Activated CD4-positive, alpha-beta T cell treated with anti-CD3 and anti-CD28 coated beads for 48 hours (primary cell): ENCODE measurements around the gene TLX3.
A peak's percentile ranks its signal among the peaks of the same experiment; 100 is the strongest.

Experiments
- DNase-seq: peaks from one replicate; pipeline ENCODE4 v3.0.0-alpha.2; 2020

Gene TLX3

GRCh38 chr5:171306781-171307591 lies 2.1 kb upstream of the TLX3 start:
- no peak for DNase-seq

GRCh38 chr5:171307789-171308452 lies 1.1 kb upstream of the TLX3 start:
- DNase-seq: no peak

DNA sequence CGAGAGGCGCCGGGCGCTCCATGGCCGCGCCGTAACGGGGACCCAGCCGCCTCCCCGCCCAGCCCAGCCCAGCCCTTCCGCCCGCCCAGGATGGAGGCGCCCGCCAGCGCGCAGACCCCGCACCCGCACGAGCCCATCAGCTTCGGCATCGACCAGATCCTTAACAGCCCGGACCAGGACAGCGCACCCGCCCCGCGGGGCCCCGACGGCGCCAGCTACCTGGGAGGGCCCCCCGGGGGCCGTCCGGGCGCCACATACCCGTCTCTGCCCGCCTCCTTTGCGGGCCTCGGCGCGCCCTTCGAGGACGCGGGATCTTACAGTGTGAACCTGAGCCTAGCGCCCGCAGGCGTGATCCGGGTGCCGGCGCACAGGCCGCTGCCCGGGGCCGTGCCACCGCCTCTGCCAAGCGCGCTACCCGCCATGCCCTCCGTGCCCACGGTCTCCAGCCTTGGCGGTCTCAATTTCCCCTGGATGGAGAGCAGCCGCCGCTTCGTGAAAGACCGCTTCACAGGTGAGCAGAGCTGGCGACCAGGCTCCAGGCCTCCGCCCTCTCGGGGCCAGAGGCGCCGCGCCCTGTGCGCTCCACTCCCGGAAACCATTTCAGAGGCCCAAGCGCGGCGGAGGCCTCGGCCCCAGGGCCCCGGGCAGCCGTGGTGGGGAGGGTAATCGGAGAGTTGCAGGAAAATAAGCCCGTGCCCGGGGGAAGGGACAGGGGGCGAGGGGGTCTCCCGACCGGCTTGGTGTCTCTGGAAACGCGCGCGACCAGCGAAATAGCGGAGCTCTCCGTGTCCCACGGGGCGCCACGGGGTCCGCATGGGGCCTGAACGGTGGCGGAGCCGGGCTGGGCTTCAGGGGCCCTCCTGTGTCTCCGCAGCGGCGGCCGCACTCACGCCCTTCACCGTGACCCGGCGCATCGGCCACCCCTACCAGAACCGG lies 496 bp downstream of the TLX3 start:
- DNase-seq: no peak

DNA sequence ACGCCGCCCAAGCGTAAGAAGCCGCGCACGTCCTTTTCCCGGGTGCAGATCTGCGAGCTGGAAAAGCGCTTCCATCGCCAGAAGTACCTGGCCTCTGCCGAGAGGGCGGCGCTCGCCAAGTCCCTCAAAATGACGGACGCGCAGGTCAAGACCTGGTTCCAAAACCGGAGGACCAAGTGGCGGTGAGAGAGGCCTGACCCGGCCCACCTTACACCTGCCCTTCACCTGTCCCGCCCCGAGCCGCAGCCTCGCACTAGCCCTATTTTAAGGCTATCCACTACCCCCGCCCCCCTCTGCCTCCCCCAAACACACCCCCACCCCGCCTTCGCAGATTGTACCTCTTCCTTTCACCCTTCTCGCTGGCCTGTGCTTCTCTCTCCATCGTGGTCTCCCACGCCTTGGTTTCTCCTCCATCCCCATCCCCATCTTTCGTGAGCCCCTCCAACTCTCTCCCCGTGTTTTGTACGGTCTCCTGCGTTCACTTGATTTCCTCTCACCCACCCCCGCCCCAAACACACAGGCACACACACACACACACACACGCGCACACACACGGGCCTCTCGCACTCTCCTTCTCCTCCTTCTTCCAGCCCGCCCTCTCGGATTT lies 1.3 kb downstream of the TLX3 start:
- peak; percentile 62 for DNase-seq

GRCh38 chr5:171310819-171311321 lies 1.8 kb downstream of the TLX3 start:
- DNase-seq: no peak

DNA sequence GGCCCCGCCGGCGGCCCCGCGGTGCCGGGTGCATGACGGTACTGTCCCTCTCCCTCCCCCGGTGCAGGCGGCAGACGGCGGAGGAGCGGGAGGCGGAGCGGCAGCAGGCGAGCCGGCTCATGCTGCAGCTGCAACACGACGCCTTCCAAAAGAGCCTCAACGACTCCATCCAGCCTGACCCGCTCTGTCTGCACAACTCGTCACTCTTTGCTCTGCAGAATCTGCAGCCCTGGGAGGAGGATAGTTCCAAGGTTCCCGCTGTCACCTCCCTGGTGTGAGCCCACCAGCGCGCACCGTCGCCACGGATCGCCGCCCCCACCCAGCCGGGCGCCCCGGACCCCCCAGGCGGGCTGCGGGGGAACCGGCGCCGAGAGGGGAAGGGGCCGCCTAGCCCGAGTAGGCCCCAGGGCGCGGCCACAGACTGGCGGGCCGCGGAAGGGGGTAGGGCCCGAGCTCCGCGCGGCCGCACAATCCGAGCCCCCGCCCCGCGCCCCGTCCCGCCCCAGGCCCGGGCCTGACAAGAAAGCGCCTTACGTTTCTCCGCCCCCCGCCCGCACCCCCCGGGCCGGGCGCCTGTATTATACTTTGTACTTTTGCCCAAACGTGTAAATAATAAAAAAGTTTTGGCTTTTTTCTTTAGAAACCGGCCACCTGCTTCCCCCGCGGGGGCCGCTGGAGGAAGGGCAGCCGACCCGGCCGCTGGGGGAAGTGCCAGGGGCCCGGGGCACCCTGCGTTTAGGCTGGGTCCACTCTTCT lies 2.5 kb downstream of the TLX3 start:
- DNase-seq: peak; percentile 41

GRCh38 chr5:171312129-171312974 lies 3.3 kb downstream of the TLX3 start:
- no peak for DNase-seq

DNA sequence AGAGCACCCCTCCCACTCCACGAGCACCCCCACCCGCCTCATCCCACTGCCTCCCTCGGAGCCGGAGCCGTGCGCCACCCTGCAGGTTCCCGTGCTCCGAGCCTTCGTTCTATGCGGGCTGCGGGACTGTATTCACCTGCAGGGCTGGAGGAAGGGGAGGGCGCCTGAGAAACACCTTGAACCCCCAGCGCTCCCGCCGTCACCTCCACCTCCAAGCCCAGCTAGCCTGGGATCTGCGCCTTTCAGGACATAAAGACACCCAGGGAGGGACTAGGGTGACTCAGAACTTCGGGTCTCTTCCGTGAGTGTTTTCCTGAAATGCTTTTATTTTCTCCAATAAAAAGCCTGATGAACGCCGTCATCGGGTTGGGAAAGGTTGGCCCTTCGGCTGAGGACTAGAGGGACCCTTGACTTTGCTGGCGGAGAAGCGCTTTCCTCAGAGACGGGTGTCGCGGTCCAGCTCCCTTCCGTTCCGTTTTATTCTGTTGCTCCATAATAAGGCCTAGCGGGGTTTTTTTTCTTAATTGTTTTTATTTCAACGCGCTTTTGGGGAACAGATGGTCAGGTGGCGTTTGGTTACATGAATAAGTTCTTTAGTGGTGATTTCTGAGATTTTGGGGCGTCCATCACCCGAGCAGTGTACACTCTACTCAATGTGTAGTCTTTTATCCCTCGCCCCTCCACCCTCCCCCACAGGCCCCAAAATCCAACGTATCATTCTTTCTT lies 4.6 kb downstream of the TLX3 start:
- no peak for DNase-seq

DNA sequence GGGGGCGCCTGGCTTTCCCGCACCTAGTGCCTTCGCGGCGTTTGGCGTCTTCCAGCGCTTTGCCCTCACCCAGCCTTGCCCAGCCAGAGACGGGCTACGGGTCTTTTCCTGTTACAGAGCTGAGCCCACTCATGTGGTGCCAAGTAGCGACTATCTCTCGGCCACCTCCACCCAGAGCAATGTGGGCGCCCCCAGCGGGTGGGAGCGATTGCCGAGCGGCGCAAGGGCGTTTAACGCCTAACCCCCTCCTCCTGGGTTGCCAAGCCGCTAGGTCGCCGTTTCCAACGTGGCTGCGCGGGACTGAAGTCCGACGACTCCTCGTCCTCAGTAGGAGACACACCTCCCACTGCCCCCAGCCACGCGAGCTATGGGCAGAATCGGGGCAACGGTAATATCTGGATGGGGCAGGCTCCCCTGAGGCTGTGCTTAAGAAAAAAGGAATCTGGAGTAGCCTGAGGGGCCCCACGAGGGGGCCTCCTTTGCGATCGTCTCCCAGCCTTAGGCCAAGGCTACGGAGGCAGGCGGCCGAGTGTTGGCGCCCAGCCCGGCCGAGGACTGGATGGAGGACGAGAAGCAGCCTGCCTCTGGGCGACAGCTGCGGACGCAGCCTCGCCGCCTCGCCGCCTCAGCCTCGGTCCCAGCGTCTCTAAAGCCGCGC lies 5.8 kb downstream of the TLX3 start:
- DNase-seq: no peak

DNA sequence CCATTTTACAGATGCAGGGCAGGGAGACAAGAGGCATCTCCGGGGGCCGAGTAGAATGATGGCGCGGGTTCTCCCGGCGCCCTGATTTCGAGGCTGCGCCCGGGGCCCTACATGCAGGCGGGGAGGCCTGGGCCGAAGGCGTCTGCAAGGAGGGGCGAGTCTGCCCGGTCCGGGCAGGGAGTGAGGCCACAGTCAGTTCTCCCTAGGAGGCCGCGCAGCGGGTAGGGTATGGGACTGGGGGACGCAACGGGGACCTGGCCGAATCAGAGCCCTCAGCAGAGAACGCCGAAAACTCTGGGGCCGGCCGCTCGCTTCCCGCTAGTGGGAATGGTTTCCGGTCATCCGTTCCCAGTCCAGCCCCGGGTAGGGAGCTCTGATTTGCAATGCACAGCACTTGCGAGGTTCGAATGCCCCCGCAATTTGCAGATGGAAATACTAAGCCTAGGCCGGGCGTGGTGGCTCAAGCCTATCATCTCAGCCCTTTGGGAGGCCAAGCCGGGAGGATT lies 6.4 kb downstream of the TLX3 start:
- DNase-seq: no peak

- no peak for DNase-seq
These were observed 6.8 kb downstream of the TLX3 start for GRCh38 chr5:171315925-171316257.

- no peak for DNase-seq
These were observed 7.4 kb downstream of the TLX3 start for GRCh38 chr5:171316258-171317121.

DNA sequence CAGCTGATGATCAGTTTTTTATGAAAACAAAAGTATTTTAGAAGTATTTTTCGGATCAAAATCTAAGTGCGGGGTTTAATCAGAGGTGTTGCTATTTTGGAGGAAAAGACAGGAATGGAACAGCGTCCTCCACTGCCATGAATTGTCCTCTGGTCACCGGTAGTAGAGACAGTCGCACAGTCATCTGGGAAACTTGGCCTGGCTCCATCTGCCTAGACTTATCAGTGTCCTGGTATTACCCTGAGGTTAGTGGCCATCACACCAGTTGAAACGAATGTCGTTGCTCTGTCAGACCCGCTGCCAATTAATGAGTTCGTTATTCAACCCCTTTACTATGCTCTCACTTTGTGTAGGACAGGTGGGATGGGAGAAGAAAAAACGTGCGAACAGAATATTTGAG lies 8.2 kb downstream of the TLX3 start:
- DNase-seq: no peak

DNA sequence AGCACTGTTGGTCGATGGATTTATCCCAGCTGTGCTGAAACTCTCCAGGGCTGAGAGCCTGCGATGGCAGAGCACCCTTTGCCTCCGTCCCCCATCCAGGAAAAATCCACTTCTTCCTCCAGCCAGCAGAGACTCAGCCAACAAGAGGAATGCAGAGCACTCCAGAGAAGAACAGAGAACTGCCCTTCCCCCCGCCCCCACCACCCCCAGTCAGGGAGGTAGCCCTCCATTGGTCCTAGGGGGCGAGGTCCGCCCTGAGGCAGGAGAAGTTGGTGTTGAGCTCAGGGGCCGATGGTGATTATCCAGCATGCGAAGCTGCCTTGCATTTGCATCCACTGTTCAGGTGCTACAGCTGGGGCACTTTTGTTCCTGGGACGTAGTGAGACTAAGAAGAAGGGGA lies 9.0 kb downstream of the TLX3 start:
- no peak for DNase-seq

DNA sequence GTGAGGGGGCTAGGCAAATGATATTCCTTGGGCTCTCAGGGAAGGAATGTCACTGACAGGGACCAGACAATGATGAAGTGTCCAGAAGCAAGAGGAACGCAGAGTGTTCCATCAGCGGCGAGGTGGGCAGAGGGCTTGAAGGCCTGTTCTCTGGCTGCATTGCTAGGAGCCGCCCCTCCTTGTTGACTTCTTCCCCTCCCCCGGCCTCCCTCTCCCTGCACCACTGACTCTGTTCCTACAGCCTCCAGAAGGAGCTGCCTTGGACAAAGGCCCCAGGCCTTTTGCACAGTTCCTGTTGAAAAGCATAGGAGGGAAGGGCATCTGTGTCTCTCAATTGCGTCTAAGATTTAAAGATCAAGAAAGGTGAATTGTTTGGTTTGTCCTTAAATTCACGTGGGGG lies 12.4 kb downstream of the TLX3 start:
- DNase-seq: no peak

DNA sequence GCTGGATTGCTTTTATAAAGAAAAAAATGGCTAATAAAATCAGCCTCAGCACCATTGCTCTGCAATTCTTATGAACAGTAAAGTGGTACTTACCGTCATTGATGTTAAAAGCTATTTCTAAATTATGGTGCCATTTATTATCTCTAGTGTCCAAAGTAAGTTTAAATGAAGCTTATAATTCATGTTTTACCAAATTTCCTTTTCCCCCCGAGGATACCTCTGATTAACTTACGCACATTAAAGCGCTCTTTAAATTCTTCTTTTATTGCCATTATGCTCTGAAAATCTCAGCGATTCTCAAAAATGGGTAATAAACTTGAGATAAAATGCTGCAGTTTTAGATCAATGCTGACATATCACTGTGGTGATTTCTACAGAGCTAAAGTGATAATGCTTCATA lies 13.5 kb downstream of the TLX3 start:
- no peak for DNase-seq

DNA sequence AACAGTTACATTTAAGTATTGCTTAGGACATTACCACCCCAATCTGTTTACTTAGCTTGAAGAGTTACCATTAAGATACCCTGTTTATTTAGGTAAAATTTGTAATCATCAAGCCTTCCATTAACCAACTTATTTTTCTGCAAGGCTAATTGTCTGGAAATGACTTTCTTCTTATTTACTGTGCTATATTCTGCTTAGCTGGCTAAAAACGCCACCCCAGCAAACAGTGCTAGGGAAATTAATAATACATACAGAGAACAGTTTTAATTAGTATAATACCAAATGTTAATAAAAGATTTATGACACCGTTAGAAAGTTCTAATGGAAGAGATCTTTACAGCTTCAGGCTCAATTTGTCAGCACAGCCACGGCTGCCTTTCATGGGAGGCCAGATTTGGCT lies 14.0 kb downstream of the TLX3 start:
- DNase-seq: no peak

DNA sequence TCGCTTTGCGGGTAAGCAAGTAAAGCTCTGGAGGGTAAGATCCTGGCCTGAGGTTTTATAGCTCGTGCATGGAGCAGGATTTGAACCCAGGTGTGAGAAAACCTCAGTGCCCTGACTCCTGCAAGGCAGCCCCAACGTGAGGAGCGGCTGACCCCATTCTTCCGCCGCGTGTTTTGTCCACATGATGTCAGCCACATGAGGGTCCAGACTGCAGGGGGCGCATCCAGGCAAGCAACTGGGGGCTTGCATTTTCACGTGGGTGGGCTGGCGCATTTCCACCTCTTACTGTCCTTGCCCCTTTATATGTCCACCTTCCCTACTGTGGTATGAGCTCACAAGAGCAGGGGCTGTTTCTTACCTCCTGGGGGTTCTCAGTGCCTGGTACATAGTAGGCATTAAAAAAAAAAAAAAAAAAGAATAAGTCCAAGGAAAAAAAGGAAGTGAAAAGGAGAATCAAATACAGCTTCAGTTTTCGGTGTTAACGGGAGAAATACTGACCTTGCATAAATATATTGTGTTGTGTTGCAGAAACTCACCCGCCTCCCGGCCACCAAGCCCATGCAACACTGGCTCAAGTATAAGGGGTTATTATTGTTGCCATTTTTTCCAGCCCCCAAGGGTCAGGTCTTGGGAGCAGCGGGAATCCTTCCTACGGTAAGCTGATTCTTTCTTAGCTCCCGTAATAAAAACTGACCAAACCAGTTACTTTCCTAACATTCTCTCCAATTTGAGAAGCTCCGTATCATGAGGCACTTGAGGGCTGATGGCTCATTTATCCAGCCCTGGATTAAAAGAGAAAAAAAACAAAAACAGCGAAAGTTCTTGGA lies 15.0 kb downstream of the TLX3 start:
- no peak for DNase-seq
